Nephron progenitor cell (in vitro differentiated cells): ENCODE results near the gene CASKIN2.
A peak's percentile ranks its signal among the peaks of the same experiment; 100 is the strongest.

Experiments
- DNase-seq: peaks from one replicate; pipeline ENCODE4 v3.0.0; 2021
- H3K27ac Mint-ChIP-seq: 2 replicates; pipeline ENCODE4 v1.8.0; 2021; ENCODE audit warnings: mild to moderate bottlenecking, moderate library complexity, mixed read lengths
- H3K27me3 Mint-ChIP-seq: 2 replicates; pipeline ENCODE4 v1.8.0; 2021; ENCODE audit warnings: mild to moderate bottlenecking, low read depth, mixed read lengths; ENCODE audit not compliant: poor library complexity
- H3K36me3 Mint-ChIP-seq: 2 replicates; pipeline ENCODE4 v1.8.0; 2021; ENCODE audit warnings: low read depth, mixed read lengths
- H3K4me1 Mint-ChIP-seq: 2 replicates; pipeline ENCODE4 v1.8.0; 2021; ENCODE audit warnings: mixed read lengths
- H3K4me3 Mint-ChIP-seq: 2 replicates; pipeline ENCODE4 v1.8.0; 2021; ENCODE audit warnings: mild to moderate bottlenecking, moderate library complexity, mixed read lengths
- H3K9me3 Mint-ChIP-seq: 2 replicates; pipeline ENCODE4 v1.8.0; 2021; ENCODE audit warnings: mild to moderate bottlenecking, moderate library complexity, mixed read lengths
- TF ChIP-seq, protein P1 (sequence below): fragments of 200-600 bp; sonication (generic); IDR thresholded peaks from 2 replicates; pipeline ENCODE4 v1.5.0; 2021; ENCODE audit warnings: antibody characterized with exemption

Gene CASKIN2

DNA sequence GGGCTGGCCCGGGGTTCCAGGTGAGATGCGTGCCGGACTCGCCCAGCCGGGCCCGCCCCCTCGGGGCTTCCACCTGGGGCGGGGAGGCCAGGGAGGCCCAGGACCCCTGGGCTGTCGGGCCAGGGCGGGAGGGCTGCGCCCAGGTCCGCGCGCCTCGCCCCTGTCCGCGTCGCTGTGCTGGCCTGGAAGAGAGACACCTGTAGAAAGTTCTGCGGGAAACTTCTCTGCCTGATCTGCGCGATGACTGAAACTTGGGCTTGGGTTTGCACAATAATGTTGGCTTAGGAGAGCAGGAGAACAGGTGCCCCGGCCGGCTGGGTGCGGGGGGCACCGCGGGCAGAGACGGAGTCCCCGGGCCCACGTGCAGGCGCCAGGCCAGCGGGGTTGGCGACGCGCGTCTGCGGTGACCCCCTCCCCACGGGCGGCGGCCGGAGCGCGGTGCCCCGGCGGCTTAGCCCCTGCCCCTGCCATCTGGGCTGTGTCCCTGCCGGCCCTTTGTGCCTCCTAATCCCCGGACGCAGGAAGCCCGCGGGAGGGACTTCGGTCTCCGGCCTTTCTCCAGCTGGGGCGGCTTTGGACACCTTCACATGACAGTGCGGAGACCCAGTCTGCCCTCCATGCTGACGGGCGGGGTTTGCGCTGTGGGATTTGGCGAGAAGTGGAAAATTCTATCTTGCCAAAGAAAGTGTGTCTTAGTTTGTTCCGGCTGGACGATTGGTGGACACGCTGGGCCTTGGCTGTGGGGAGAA, 10.6 kb upstream of the CASKIN2 start:
- Mint-ChIP-seq H3K27ac (no peak overlapping the region), H3K9me3 (no peaks in the 10 kb centered on the region), H3K4me3 (peak overlapping the region; percentile 72), H3K4me1 (peaks cover 5% of the 10 kb centered on the region), H3K27me3 (peaks cover 50% of the 10 kb centered on the region), H3K36me3 (peaks cover 13% of the 10 kb centered on the region)
- DNase-seq = peak; percentile 48
- TF ChIP-seq, protein P1, sequence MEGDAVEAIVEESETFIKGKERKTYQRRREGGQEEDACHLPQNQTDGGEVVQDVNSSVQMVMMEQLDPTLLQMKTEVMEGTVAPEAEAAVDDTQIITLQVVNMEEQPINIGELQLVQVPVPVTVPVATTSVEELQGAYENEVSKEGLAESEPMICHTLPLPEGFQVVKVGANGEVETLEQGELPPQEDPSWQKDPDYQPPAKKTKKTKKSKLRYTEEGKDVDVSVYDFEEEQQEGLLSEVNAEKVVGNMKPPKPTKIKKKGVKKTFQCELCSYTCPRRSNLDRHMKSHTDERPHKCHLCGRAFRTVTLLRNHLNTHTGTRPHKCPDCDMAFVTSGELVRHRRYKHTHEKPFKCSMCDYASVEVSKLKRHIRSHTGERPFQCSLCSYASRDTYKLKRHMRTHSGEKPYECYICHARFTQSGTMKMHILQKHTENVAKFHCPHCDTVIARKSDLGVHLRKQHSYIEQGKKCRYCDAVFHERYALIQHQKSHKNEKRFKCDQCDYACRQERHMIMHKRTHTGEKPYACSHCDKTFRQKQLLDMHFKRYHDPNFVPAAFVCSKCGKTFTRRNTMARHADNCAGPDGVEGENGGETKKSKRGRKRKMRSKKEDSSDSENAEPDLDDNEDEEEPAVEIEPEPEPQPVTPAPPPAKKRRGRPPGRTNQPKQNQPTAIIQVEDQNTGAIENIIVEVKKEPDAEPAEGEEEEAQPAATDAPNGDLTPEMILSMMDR = no peak

DNA sequence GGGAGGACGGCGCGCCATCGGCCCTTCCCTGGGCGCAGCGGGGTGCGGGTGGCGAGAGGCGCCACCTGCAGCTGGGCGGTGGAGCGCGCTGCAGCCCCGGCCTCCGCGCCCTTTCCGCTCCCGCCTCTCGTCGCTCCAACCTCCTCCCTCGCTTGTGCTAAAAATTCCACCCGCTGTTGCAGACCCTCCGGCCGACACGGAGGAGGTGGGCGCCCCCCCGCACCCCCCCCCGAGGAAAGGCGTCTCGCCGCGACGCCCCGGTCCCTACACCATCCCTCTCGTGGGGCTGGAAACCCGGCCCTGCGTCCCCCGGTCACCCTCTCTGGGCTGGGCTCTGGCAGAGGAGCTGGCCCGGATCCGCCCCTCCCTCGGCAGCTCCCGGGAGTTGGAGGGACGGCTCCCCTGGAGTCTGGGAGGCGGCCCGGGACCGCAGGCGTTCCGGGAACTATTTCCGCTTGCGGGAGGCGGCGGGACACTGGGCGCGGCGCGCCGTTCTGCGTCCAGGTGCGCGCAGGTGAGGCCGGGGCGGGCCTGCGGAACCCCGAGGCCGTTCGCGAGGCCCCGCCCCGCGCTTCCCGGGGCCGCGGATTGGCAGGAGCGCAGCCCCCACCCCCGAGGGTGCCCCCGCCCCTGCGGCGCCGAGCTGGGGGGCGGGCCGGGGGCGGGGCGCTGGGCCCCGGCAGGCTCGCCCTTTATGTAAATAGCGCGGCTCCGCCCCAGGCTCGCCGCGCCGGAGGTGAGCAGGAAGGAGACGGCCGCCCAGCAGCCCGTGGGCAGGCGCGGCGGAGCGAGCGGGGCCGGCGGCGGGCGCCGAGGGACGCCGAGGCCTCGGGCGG, 9.9 kb upstream of the CASKIN2 start, which contains the start of gene LLGL2:
Gene LLGL2 (plus strand): TSS at position 728 of the 836 bp plus-strand sequence. CDS start 17,730 bp downstream, outside the sequence.
- Mint-ChIP-seq H3K27me3 (peaks cover 52% of the 10 kb centered on the region), H3K36me3 (peaks cover 13% of the 10 kb centered on the region), H3K4me1 (peaks cover 5% of the 10 kb centered on the region), H3K27ac (no peak within 1 kb of the TSS), H3K9me3 (no peaks in the 10 kb centered on the region), H3K4me3 (peak within 1 kb of the TSS; percentile 72)
- TF ChIP-seq, protein P1 = no peak
- peak; percentile 80 for DNase-seq

DNA sequence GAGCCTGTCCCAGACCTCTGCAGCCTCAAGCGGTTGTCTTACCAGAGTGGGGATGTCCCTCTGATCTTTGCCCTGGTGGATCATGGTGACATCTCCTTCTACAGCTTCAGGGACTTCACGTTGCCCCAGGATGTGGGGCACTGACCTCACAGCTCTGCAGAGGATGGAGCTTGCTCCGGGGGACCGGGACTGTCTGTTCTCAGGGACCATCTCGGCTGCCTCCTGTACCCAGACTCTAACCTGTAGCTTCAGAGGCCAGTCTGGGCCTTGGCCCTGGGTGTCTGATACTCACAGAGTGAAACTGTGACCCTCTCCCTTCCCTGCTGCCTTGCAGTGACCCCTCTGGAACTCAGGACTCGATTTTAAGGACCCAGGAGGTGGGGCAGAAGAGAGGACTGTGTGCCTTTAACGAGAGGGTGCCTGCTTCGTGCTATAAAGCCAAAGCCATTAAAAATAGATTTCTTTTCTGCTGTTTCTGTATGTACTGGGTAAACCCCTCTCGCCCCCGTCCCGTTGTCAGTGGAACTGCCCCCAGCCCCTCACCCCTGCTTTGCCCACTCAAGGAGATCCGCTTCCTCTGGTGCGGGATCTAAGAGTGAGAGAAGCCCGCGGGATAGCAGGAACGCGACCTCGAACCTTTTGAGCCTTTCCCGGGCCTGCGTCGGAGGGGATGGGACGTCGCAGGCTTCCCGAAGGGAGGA, 9.1 kb upstream of the CASKIN2 start:
- peak overlapping the region; percentile 55 for H3K4me3 Mint-ChIP-seq
- TF ChIP-seq, protein P1 = no peak
- H3K4me1 Mint-ChIP-seq = peaks cover 5% of the 10 kb centered on the region
- no peak overlapping the region for H3K27ac Mint-ChIP-seq
- H3K9me3 Mint-ChIP-seq = no peaks in the 10 kb centered on the region
- H3K36me3 Mint-ChIP-seq = peaks cover 18% of the 10 kb centered on the region
- H3K27me3 Mint-ChIP-seq = peaks cover 50% of the 10 kb centered on the region
- DNase-seq = no peak

DNA sequence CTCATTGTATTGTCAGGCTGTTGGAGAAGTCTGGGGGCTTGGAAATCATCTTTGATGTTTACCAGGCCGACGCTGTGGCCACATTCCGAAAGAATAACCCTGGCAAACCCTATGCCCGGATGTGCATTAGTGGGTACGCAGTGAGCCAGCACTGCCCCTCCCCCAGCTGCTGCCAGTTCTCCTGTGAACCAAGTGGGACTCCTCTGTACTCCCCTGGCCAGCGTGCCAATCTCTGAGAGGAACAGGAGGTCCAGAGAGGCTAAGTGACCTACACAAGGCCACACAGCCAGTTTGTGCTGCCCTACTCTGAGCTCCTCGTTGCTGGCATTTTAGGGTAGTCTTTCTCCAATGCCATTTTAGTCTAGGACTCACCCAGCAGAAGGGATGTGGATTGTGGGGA, 8.3 kb upstream of the CASKIN2 start:
- H3K27me3 Mint-ChIP-seq = peaks cover 47% of the 10 kb centered on the region
- TF ChIP-seq, protein P1 = no peak
- H3K27ac Mint-ChIP-seq = no peak overlapping the region
- H3K4me1 Mint-ChIP-seq = peaks cover 5% of the 10 kb centered on the region
- H3K36me3 Mint-ChIP-seq = peaks cover 24% of the 10 kb centered on the region
- peak overlapping the region; percentile 38 for H3K4me3 Mint-ChIP-seq
- H3K9me3 Mint-ChIP-seq = no peaks in the 10 kb centered on the region
- DNase-seq = no peak

DNA sequence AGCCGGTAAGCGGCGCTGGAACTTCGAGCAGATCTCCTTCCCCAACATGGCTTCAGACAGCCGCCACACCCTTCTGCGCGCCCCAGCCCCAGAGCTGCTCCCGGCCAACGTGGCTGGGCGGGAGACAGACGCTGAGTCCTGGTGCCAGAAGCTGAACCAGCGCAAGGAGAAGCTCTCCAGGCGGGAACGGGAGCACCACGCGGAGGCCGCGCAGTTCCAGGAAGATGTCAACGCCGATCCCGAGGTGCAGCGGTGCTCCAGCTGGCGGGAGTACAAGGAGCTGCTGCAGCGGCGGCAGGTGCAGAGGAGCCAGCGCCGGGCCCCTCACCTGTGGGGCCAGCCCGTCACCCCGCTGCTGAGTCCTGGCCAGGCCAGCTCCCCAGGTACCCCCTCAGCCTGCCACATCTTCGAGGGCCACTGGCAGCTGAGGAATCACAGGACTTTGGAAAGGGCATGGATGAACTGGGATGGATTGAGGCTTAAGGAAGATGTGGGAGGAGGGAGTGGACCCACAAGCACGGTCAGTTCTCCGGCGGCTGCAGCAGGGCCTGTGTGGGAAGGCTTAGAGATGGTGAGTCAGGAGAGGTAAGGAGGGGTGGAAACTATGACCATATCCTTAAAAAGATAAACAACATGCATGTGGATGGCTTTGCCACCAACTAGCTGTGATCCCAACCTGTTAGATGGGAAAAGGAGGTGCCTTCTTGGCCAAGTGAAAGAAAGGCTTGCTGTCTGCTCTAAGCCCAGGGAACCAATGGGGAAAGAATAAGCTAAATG, 6.8 kb upstream of the CASKIN2 start:
- no peak for DNase-seq
- no peaks in the 10 kb centered on the region for H3K9me3 Mint-ChIP-seq
- no peak overlapping the region for H3K27ac Mint-ChIP-seq
- H3K27me3 Mint-ChIP-seq = peaks cover 39% of the 10 kb centered on the region
- H3K4me1 Mint-ChIP-seq = peaks cover 18% of the 10 kb centered on the region
- TF ChIP-seq, protein P1 = no peak
- H3K36me3 Mint-ChIP-seq = peaks cover 36% of the 10 kb centered on the region
- H3K4me3 Mint-ChIP-seq = no peak overlapping the region
